NCI-H2171 (cell line): ENCODE data around the gene LELP1.
A peak's percentile ranks its signal among the peaks of the same experiment; 100 is the strongest.

Experiments
- DNase-seq: peaks from one replicate; lab custom pipeline; 2025; lab: John Stamatoyannopoulos, UW

The LELP1 gene

GRCh38 chr1:153229076-153229829 is 26.0 kb downstream of the LELP1 start:
- peak; percentile 5 for DNase-seq

- no peak for DNase-seq
These were observed 28.1 kb downstream of the LELP1 start for GRCh38 chr1:153231363-153231762.

- no peak for DNase-seq
These were observed 28.6 kb downstream of the LELP1 start for GRCh38 chr1:153231785-153232184.

GRCh38 chr1:153232553-153232952 is 29.3 kb downstream of the LELP1 start:
- DNase-seq = no peak

- no peak for DNase-seq
These were observed 30.2 kb downstream of the LELP1 start for GRCh38 chr1:153233448-153233847.

DNA sequence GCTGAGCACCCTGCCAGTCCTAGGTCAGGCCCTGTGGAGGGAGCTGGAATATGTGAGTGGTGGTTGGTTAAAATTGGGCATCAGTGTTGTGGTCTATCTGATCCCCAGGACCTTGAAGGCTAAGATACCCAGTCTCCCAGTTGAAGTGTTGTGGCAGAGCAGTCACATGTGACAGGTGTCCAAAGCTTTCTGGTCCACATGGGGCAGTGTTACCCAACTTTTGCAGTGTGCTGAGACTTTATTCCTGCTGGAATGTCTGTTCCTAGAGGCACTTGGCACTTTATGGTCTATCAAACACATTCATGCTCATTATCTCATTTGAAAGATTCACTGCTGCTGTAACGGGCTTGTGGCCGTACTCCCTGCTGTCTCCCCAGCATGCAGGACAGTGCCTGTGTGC is 35.3 kb downstream of the LELP1 start:
- no peak for DNase-seq

DNA sequence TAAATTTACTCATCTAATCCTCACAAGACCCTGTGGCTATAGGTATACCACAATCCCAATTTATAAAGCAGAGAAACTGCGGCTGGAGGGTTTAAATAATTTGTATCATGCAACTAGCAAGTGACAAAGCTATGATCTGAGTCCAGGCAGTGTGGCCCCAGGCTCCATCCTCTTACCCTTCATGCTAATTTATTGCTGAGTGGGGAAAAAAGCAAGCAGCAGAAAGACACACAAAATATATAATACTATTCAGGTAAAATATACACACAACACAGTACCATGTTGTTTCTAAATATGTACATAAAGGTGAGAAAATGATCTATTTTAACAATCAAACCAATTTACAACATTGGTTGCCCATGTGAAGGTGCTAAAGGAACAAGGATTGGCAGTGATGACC is 38.9 kb downstream of the LELP1 start:
- DNase-seq = no peak

GRCh38 chr1:153245466-153245865 is 42.2 kb downstream of the LELP1 start:
- DNase-seq = no peak

- DNase-seq = no peak
These were observed 42.8 kb downstream of the LELP1 start for GRCh38 chr1:153246018-153246417.

- DNase-seq = no peak
These were observed 43.6 kb downstream of the LELP1 start for GRCh38 chr1:153246825-153247224.

- DNase-seq = no peak
These were observed 45.1 kb downstream of the LELP1 start for GRCh38 chr1:153248176-153248879.

- no peak for DNase-seq
These were observed 46.9 kb downstream of the LELP1 start for GRCh38 chr1:153250166-153250565.

- DNase-seq = no peak
These were observed 47.9 kb downstream of the LELP1 start for GRCh38 chr1:153251087-153251486.

GRCh38 chr1:153251562-153251961 is 48.3 kb downstream of the LELP1 start:
- no peak for DNase-seq

DNA sequence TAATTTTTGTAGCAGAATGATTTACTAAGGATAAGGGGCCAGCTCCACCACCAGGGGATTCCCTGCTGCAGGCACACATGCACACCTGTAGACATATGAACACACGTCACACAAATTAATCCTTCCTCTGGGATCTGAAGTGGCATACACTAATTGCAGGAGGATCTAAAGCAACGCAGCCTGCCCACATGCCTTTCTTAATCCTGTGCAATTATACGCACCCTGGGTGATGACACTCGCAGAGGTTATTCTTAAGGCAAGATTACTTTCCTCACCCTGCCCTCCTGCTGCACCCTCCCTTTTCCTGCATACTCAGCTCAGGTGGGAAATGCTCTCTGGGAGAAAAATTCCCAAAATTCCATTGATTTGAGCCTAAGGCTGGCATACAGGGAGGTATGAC is 48.8 kb downstream of the LELP1 start:
- no peak for DNase-seq

DNA sequence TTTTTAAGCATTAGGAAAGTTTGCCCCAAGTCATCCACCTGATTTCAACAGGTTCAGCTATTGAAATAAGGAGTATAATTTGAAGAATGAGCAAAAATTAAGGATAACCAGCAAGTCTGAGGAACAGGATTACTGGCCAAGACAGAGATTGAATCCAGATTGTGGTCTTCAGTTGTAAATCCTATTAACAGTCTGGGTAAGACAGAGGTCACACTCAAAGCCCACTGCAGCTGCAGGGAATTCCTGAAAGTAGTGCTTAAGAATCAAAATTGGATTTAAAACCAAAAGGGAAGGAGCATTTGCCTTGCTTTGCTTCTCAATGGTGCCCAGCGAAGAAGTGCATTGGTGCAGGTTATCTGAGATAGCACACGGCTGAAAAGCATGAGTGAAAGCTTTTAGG is 49.8 kb downstream of the LELP1 start:
- no peak for DNase-seq

DNA sequence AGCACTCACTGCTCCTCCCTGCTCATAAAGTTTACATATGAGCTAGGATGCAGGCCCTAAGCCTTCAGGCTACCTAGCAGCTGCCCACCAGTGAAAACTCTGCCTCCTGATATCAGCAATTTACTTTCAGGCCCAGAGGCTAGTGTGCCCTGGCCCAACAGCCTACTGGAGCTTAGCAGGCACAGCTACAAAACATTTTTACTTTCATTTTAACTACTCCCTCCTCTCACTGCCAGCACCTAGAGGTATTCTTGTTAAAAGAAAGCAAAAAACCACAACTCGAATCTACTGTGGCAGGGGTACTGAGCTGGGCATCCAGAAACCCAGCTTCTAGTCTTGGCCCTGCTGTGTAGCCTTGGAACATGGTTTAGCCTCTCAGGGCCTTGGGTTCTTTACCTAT is 50.5 kb downstream of the LELP1 start:
- no peak for DNase-seq
